SW 1271 (cell line): ENCODE data around the gene HEXIM1.
A peak's percentile ranks its signal among the peaks of the same experiment; 100 is the strongest.
"Not testable (repeated sequence)": the region's sequence is repeated elsewhere in the genome, so short reads cannot be mapped to it uniquely, and the experiment has no call there.

Experiments
- DNase-seq, 2 experiments: peaks; one replicate each; lab custom pipeline; 2025; lab: John Stamatoyannopoulos, UW

Gene HEXIM1

GRCh38 chr17:45114117-45114932, 34.0 kb upstream of the HEXIM1 start:
- no peak for DNase-seq

GRCh38 chr17:45115015-45115625, 33.2 kb upstream of the HEXIM1 start:
- DNase-seq: no peak

GRCh38 chr17:45115871-45116270, 32.4 kb upstream of the HEXIM1 start:
- no peak for DNase-seq

GRCh38 chr17:45116434-45117016, 31.8 kb upstream of the HEXIM1 start:
- DNase-seq: no peak

- DNase-seq: no peak
Observed at GRCh38 chr17:45117334-45117733, 30.9 kb upstream of the HEXIM1 start.

- no peak for DNase-seq
Observed at GRCh38 chr17:45117848-45118646, 30.2 kb upstream of the HEXIM1 start.

GRCh38 chr17:45118691-45119090, 29.6 kb upstream of the HEXIM1 start:
- no peak for DNase-seq

GRCh38 chr17:45119964-45120363, 28.3 kb upstream of the HEXIM1 start:
- no peak for DNase-seq

GRCh38 chr17:45120558-45120957, 27.7 kb upstream of the HEXIM1 start:
- DNase-seq: no peak

GRCh38 chr17:45121055-45121454, 27.2 kb upstream of the HEXIM1 start:
- no peak for DNase-seq

GRCh38 chr17:45123076-45123770, 25.1 kb upstream of the HEXIM1 start:
- no peak for DNase-seq

- peak; percentile 75 to 85 for DNase-seq
Observed at GRCh38 chr17:45123930-45124796, 24.1 kb upstream of the HEXIM1 start.

- DNase-seq: not testable (repeated sequence)
Observed at GRCh38 chr17:45124797-45125122, 23.5 kb upstream of the HEXIM1 start.

GRCh38 chr17:45125509-45125908, 22.8 kb upstream of the HEXIM1 start:
- DNase-seq: no peak

- DNase-seq: no peak
Observed at GRCh38 chr17:45127207-45127547, 21.1 kb upstream of the HEXIM1 start.

GRCh38 chr17:45127548-45128300, 20.6 kb upstream of the HEXIM1 start:
- peak in 1 of 2 experiments; percentile 45 for DNase-seq

GRCh38 chr17:45128331-45128730, 19.9 kb upstream of the HEXIM1 start:
- no peak for DNase-seq

- DNase-seq: no peak
Observed at GRCh38 chr17:45128989-45129388, 19.3 kb upstream of the HEXIM1 start.

- no peak for DNase-seq
Observed at GRCh38 chr17:45129426-45129939, 18.8 kb upstream of the HEXIM1 start.
